ENCODE measurements around the gene PLA2G3. TPM values are rescaled to one million over a fixed set of nuclear protein-coding genes. Genes with fewer than 3 reads are reported as not detected.

Gene PLA2G3
- total RNA-seq, 1 experiment from 2014 or later, result not detected

GRCh38 chr22:31104869-31105268 is 35.4 kb downstream of the PLA2G3 start:
- no peaks in the 10 kb centered on the region for H3K27me3 ChIP-seq (ENCODE audit: insufficient read depth, low read length)
- no peak overlapping the region for H3K4me2 ChIP-seq (ENCODE audit: low read length)
- no peak for TF ChIP-seq CEBPB (IDR thresholded peaks at IDR 0.05; ENCODE audit: low read depth)
- CTCF ChIA-PET, result no interaction called here
- H3K4me3 ChIP-seq (replicated peaks in 1 of 2; ENCODE audit: low read depth in 1 of 2, low read length in 2 of 2), result no peak overlapping the region
- no peaks in the 10 kb centered on the region for H3K9me3 ChIP-seq (ENCODE audit: control insufficient read depth in 1 of 2, insufficient read depth in 1 of 2, low read depth in 1 of 2, low read length in 2 of 2)
- no peaks in the 10 kb centered on the region for H4K20me1 ChIP-seq (ENCODE audit: insufficient read depth)
- H2AFZ ChIP-seq (ENCODE audit: low read depth, low read length, poor library complexity, severe bottlenecking), result no peak overlapping the region
- no peak overlapping the region for H3K9ac ChIP-seq (ENCODE audit: low read length)
- H3K4me1 ChIP-seq (ENCODE audit: control insufficient read depth in 1 of 2, insufficient read depth in 2 of 2, low read length in 2 of 2), result peaks cover 14 to 32% of the 10 kb centered on the region in 2 experiments; a peak in 3 of 4 replicates
- H3K79me2 ChIP-seq (ENCODE audit: insufficient read depth, low read length), result no peaks in the 10 kb centered on the region; the same call in 1 of the 2 replicates
- ATAC-seq (no peak), DNase-seq (ENCODE audit: low read depth, low spot score) (no peak)
- no peaks in the 10 kb centered on the region for H3K9me2 ChIP-seq (ENCODE audit: insufficient read depth)
- BruUV-seq (replicated peaks), result no TSS peak
- H3K27ac ChIP-seq (ENCODE audit: low read depth, low read length), result no peak overlapping the region
- POLR2A ChIA-PET, result no interaction called here
- H3K36me3 ChIP-seq (ENCODE audit: control insufficient read depth in 1 of 2, insufficient read depth in 2 of 2, low read length in 2 of 2), result peaks cover 5 to 15% of the 10 kb centered on the region in 2 experiments; a peak in 2 of 4 replicates
- RAD21 ChIA-PET (ENCODE audit: low non-redundant PET in 1 of 2, low total read pairs in 2 of 2, uncharacterized antibody in 2 of 2, unreplicated experiment in 2 of 2), result no interaction called here
- intact Hi-C loops (cut with micrococcal nuclease), result no loop called here

DNA sequence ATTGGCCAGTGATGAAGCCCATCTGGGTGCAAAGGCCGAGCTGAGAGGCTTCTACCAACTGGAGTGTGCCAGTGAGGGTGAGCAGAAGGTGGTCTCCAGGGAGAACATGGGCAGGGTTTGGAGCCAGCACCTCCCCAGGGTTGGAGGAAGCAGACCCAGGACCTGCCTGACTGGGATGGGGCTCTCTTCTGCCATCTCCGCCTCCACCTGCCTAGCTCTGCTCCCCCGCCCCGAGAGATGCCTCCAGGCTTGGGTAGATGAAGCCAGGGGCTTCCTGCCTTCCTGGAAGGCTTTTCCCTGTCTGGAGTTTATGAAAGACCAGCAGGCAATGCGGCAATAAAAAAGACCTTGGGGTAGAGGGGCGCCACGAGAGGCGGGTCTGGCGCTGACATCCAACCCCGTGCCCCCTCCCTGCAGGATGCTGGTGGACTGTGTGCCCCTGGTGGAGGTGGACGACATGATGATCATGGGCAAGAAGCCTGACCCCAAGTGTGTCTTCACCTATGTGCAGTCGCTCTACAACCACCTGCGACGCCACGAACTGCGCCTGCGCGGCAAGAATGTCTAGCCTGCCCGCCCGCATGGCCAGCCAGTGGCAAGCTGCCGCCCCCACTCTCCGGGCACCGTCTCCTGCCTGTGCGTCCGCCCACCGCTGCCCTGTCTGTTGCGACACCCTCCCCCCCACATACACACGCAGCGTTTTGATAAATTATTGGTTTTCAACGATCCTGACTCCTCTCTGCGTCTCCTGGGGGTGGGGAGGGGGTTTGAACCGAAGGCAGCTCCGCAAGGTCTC is 36.2 kb downstream of the PLA2G3 start:
- TF ChIP-seq POLR2AphosphoS5 (IDR thresholded peaks at IDR 0.05; ENCODE audit: low read depth, low read length), result peak; percentile 28; the same call in 1 of the 2 replicates
- TF ChIP-seq EZH2phosphoT487 (IDR thresholded peaks at IDR 0.05; ENCODE audit: borderline replicate concordance), result no peak
- no peak for TF ChIP-seq SRF (IDR thresholded peaks at IDR 0.05; ENCODE audit: low read depth)
- H3K36me3 ChIP-seq (ENCODE audit: control insufficient read depth in 1 of 2, insufficient read depth in 2 of 2, low read length in 2 of 2), result peaks cover 11 to 22% of the 10 kb centered on the region in 2 experiments; a peak in 3 of 4 replicates
- DNase-seq (ENCODE audit: low read depth, low spot score) (no peak), ATAC-seq (no peak)
- ChIA-PET CTCF (interaction anchor here (1.5 kb wide), 1 partner anchor 19 kb away, joined by 6 read pairs; no protein-coding TSS in a partner anchor), POLR2A (no interaction called here), RAD21 (ENCODE audit: low non-redundant PET in 1 of 2, low total read pairs in 2 of 2, uncharacterized antibody in 2 of 2, unreplicated experiment in 2 of 2) (no interaction called here)
- no peak overlapping the region for H3K4me2 ChIP-seq (ENCODE audit: low read length)
- no peak overlapping the region for H2AFZ ChIP-seq (ENCODE audit: low read depth, low read length, poor library complexity, severe bottlenecking)
- H3K27ac ChIP-seq (ENCODE audit: low read depth, low read length), result no peak overlapping the region
- intact Hi-C loops (cut with micrococcal nuclease), result no loop called here
- H3K79me2 ChIP-seq (ENCODE audit: insufficient read depth, low read length), result no peaks in the 10 kb centered on the region; the same call in 1 of the 2 replicates
- H3K4me3 ChIP-seq (replicated peaks in 1 of 2; ENCODE audit: low read depth in 1 of 2, low read length in 2 of 2), result no peak overlapping the region
- no peaks in the 10 kb centered on the region for H3K9me2 ChIP-seq (ENCODE audit: insufficient read depth)
- H4K20me1 ChIP-seq (ENCODE audit: insufficient read depth), result no peaks in the 10 kb centered on the region
- no TSS peak for BruUV-seq (replicated peaks)
- H3K9me3 ChIP-seq (ENCODE audit: control insufficient read depth in 1 of 2, insufficient read depth in 1 of 2, low read depth in 1 of 2, low read length in 2 of 2), result no peaks in the 10 kb centered on the region
- H3K27me3 ChIP-seq (ENCODE audit: insufficient read depth, low read length), result no peaks in the 10 kb centered on the region
- peaks cover 14 to 32% of the 10 kb centered on the region in 2 experiments; a peak in 3 of 4 replicates for H3K4me1 ChIP-seq (ENCODE audit: control insufficient read depth in 1 of 2, insufficient read depth in 2 of 2, low read length in 2 of 2)
- no peak overlapping the region for H3K9ac ChIP-seq (ENCODE audit: low read length)

Data from HCT116 (cell line).